ENCODE data around the gene KLK5. TPM values are rescaled to one million over a fixed set of nuclear protein-coding genes. Genes with fewer than 3 reads are reported as not detected.

KLK5 gene
- polyA plus RNA-seq, 2 of the 4 experiments (the other 2 are of a cell fraction), result not detected

- WGBS (ENCODE audit: missing lambda C conversion rate), result 9% methylated on average over 12 of the region's 12 CpGs
- H3K4me1 ChIP-seq, result peaks cover 14% of the 10 kb centered on the region; the same call in 1 of the 3 replicates
- H3K27ac ChIP-seq, result no peak overlapping the region
- peak overlapping the region; percentile 22; the same call in 2 of the 3 replicates for H3K4me2 ChIP-seq
- H3K9me3 ChIP-seq, result no peaks in the 10 kb centered on the region
- TF ChIP-seq EP300 (IDR thresholded peaks at IDR 0.05) (0 out of 5 replicates have a peak, but pooled peaks of 1 of the 2 experiments have one; percentile 14), HMGXB4 (CRISPR knock-in tag; IDR thresholded peaks at IDR 0.05; ENCODE audit: borderline replicate concordance) (no peak)
- FAIRE-seq (no peak), DNase-seq (ENCODE audit: low read depth in 1 of 2, low spot score in 1 of 2) (peak in 1 of 2 experiments; percentile 31), ATAC-seq (peak; percentile 52 to 58)
- no peak overlapping the region for H3K4me3 ChIP-seq
- CTCF ChIA-PET, result interaction anchor here (0.6 to 13.0 kb wide), 87 partner anchors 9 to 561 kb away, joined by 3 to 121 read pairs (median 6); partner anchors contain the start of genes ACP4, CLEC11A, KLK10 and KLK15
- POLR2A ChIA-PET, result interaction anchor here (1.2 to 1.6 kb wide), 5 partner anchors 118 to 197 kb away, joined by 3 to 14 read pairs (median 10); no protein-coding TSS in a partner anchor
These were observed 31.2 kb downstream of the KLK5 start for GRCh38 chr19:50921426-50922316.

GRCh38 chr19:50916069-50916468 is 36.8 kb downstream of the KLK5 start:
- CTCF ChIA-PET, result interaction anchor here (0.8 to 1.1 kb wide), 2 partner anchors 10 to 191 kb away, joined by 4 read pairs; no protein-coding TSS in a partner anchor
- Histone ChIP-seq H3K9me3 (no peaks in the 10 kb centered on the region), H3K27ac (no peak overlapping the region), H3K4me1 (peaks cover 10% of the 10 kb centered on the region; the same call in 1 of the 3 replicates), H3K4me2 (no peak overlapping the region), H3K4me3 (no peak overlapping the region)
- ATAC-seq (no peak), FAIRE-seq (no peak), DNase-seq (ENCODE audit: low read depth in 1 of 2, low spot score in 1 of 2) (no peak)
- 34% methylated on average over 2 of the region's 2 CpGs for WGBS (ENCODE audit: missing lambda C conversion rate)
- TF ChIP-seq ZFP36 (IDR thresholded peaks at IDR 0.05; ENCODE audit: borderline replicate concordance, partially characterized antibody) (peak; percentile 58), TFCP2L1 (CRISPR knock-in tag; IDR thresholded peaks at IDR 0.05) (no peak)
- POLR2A ChIA-PET, result no interaction called here

- H3K27ac ChIP-seq, result no peak overlapping the region
These were observed 39.8 kb downstream of the KLK5 start for GRCh38 chr19:50912727-50913716.

More at GRCh38 chr19:50912727-50913716, 39.8 kb downstream of the KLK5 start:
- H3K9me3 ChIP-seq, result no peaks in the 10 kb centered on the region
- TF ChIP-seq MYC (IDR thresholded peaks at IDR 0.05; ENCODE audit: borderline replicate concordance, low read length) (no peak), REST (IDR thresholded peaks at IDR 0.05) (no peak), MAX (IDR thresholded peaks at IDR 0.05) (no peak), NFE2L2 (conservative IDR thresholded peaks at IDR 0.05; ENCODE audit: low read length) (no peak), FOXS1 (CRISPR knock-in tag; IDR thresholded peaks at IDR 0.05) (no peak)
- POLR2A ChIA-PET, result no interaction called here
- CTCF ChIA-PET, result interaction anchor here (2.2 to 5.9 kb wide), 2 partner anchors 8 to 17 kb away, joined by 6 to 56 read pairs; no protein-coding TSS in a partner anchor
- 0 out of 3 replicates have a peak overlapping the region, but pooled peaks have one; percentile 14 for H3K4me3 ChIP-seq
- H3K4me1 ChIP-seq, result peaks cover 10% of the 10 kb centered on the region; the same call in 1 of the 3 replicates
- DNase-seq (ENCODE audit: low read depth in 1 of 2, low spot score in 1 of 2) (no peak), ATAC-seq (peak; percentile 10 to 39; a peak in 5 of 6 replicates), FAIRE-seq (no peak)
- peak overlapping the region; percentile 60 for H3K4me2 ChIP-seq
- WGBS (ENCODE audit: missing lambda C conversion rate), result 12% methylated on average over 23 of the region's 29 CpGs
